Keratinocyte (primary cell): ENCODE data around the gene MAFF. TPM values are rescaled to one million over a fixed set of nuclear protein-coding genes. Genes with fewer than 3 reads are reported as not detected.

Source experiments
- DNase-seq: peaks from one replicate; pipeline ENCODE4 v3.0.0-alpha.2; 2011; ENCODE audit warnings: low read depth, missing footprints, low spot score
- FAIRE-seq: peaks from 2 replicates; lab custom pipeline; 2011; peaks lifted over from hg19 to GRCh38; lab: Jason Lieb, UNC
- H2AFZ ChIP-seq: 2 replicates; pipeline ENCODE4 v1.6.0; 2012; ENCODE audit warnings: low read length, control low read depth, inconsistent platforms; ENCODE audit not compliant: control insufficient read depth
- H3K27ac ChIP-seq: 2 replicates; pipeline ENCODE4 v1.5.1; 2011; ENCODE audit warnings: low read length; ENCODE audit not compliant: control insufficient read depth, insufficient read depth
- H3K27me3 ChIP-seq: 3 replicates; pipeline ENCODE4 v1.6.0; 2011; ENCODE audit warnings: low read length; ENCODE audit not compliant: control insufficient read depth, insufficient read depth; ENCODE audit errors: extremely low read depth
- H3K36me3 ChIP-seq, 2 experiments: 2 replicates in 1 of 2; 3 replicates in 1 of 2; pipeline ENCODE4 v1.5.1; 2011; ENCODE audit warnings: low read length in 2 of 2, mild to moderate bottlenecking in 1 of 2; ENCODE audit not compliant: control insufficient read depth in 2 of 2, insufficient read depth in 2 of 2; ENCODE audit errors: extremely low read depth in 1 of 2
- H3K4me1 ChIP-seq: 3 replicates; pipeline ENCODE4 v1.5.1; 2011; ENCODE audit warnings: low read length; ENCODE audit not compliant: control insufficient read depth, insufficient read depth; ENCODE audit errors: extremely low read depth
- H3K4me2 ChIP-seq: 3 replicates; pipeline ENCODE4 v1.6.0; 2011; ENCODE audit warnings: low read depth, low read length; ENCODE audit not compliant: control insufficient read depth, insufficient read depth; ENCODE audit errors: extremely low read depth
- H3K4me3 ChIP-seq, 3 experiments: fragments of 200-600 bp in 1 of 3; sonication (generic) in 1 of 3; 2 replicates in 2 of 3; 3 replicates in 1 of 3; pipeline ENCODE4 v1.5.1; 2011 to 2016; ENCODE audit warnings: low read length in 3 of 3, mild to moderate bottlenecking in 3 of 3, control low read depth in 2 of 3, inconsistent platforms in 1 of 3, low read depth in 1 of 3, mixed read lengths in 1 of 3, mixed run types in 1 of 3, moderate library complexity in 1 of 3; ENCODE audit not compliant: control insufficient read depth in 2 of 3, insufficient read depth in 2 of 3; ENCODE audit errors: extremely low read depth in 1 of 3
- H3K79me2 ChIP-seq: 2 replicates; pipeline ENCODE4 v1.6.0; 2012; ENCODE audit warnings: low read length; ENCODE audit not compliant: control insufficient read depth, insufficient read depth
- H3K9ac ChIP-seq: 3 replicates; pipeline ENCODE4 v1.6.0; 2011; ENCODE audit warnings: low read length; ENCODE audit not compliant: control insufficient read depth, insufficient read depth; ENCODE audit errors: extremely low read depth
- H3K9me1 ChIP-seq: 3 replicates; pipeline ENCODE4 v1.6.0; 2011; ENCODE audit warnings: low read length; ENCODE audit not compliant: control insufficient read depth, insufficient read depth; ENCODE audit errors: extremely low read depth
- H3K9me3 ChIP-seq: 2 replicates; pipeline ENCODE4 v1.5.1; 2012; ENCODE audit warnings: low read depth, low read length; ENCODE audit not compliant: control insufficient read depth
- H4K20me1 ChIP-seq: 3 replicates; pipeline ENCODE4 v1.6.0; 2011; ENCODE audit warnings: low read length; ENCODE audit not compliant: control insufficient read depth, insufficient read depth; ENCODE audit errors: extremely low read depth
- EZH2 ChIP-seq: IDR thresholded peaks from one replicate; pipeline ENCODE4 v1.6.1; 2012; ENCODE audit warnings: inconsistent platforms, mild to moderate bottlenecking, low read length, moderate library complexity
- dilution Hi-C: fragments of 300-500 bp; cut with MboI; formaldehyde crosslinking; loops from one replicate; pipeline ENCODE4 v1.7.0; 2020; ENCODE audit warnings: low sequenced_read_pairs; ENCODE audit not compliant: extremely low pct_ligation_motif_present
- polyA plus RNA-seq, 5 experiments: library from polyadenylated mRNA; depleted of rRNA in 3 of 5; stranded (reverse) in 3 of 5; stranded (forward) in 1 of 5; unstranded in 1 of 5; fragments of >200 nt; gene quantifications; 1 replicate in 1 of 5; 2 replicates in 3 of 5; 3 replicates in 1 of 5; pipeline versions ENCODE4 v1.2.1 to v1.2.3, GENCODE V29; 2011 to 2012; ENCODE audit warnings: missing spikeins in 2 of 5, low read depth in 1 of 5, low replicate concordance in 1 of 5
- TF ChIP-seq, protein P1 (sequence below), 3 experiments: IDR thresholded peaks in 1 of 3; conservative IDR thresholded peaks in 1 of 3; optimal IDR thresholded peaks in 1 of 3; 2 replicates in 2 of 3; 3 replicates in 1 of 3; pipeline versions ENCODE3 to v1.5.1; 2011; ENCODE audit warnings: low read length in 3 of 3, mild to moderate bottlenecking in 3 of 3, moderate library complexity in 2 of 3, control low read depth in 1 of 3, inconsistent platforms in 1 of 3; ENCODE audit not compliant: insufficient read depth in 2 of 3; ENCODE audit errors: extremely low read depth in 1 of 3

The MAFF gene
- polyA plus RNA-seq, 1 donor (not counting 4 experiments of a cell fraction or from before 2014, with no cell fraction given): 10.5 TPM

GRCh38 chr22:38155703-38156102 lies 46.1 kb upstream of the MAFF start:
- DNase-seq: no peak
- FAIRE-seq: no peak

GRCh38 chr22:38162881-38163843 lies 38.6 kb upstream of the MAFF start:
- FAIRE-seq: no peak
- dilution Hi-C loops: no loop called here

More at GRCh38 chr22:38155703-38156102, 46.1 kb upstream of the MAFF start:
- Histone ChIP-seq H3K9me1 (peaks cover 2% of the 10 kb centered on the region), H3K4me3 (no peak overlapping the region), H3K27me3 (no peaks in the 10 kb centered on the region), H3K79me2 (no peaks in the 10 kb centered on the region), H3K4me2 (no peak overlapping the region), H2AFZ (no peak overlapping the region), H3K4me1 (peaks cover 11% of the 10 kb centered on the region), H3K36me3 (no peaks in the 10 kb centered on the region), H3K9me3 (no peaks in the 10 kb centered on the region), H3K9ac (no peak overlapping the region), H4K20me1 (no peaks in the 10 kb centered on the region), H3K27ac (no peak overlapping the region)
- dilution Hi-C loops: no loop called here
- TF ChIP-seq, protein P1, sequence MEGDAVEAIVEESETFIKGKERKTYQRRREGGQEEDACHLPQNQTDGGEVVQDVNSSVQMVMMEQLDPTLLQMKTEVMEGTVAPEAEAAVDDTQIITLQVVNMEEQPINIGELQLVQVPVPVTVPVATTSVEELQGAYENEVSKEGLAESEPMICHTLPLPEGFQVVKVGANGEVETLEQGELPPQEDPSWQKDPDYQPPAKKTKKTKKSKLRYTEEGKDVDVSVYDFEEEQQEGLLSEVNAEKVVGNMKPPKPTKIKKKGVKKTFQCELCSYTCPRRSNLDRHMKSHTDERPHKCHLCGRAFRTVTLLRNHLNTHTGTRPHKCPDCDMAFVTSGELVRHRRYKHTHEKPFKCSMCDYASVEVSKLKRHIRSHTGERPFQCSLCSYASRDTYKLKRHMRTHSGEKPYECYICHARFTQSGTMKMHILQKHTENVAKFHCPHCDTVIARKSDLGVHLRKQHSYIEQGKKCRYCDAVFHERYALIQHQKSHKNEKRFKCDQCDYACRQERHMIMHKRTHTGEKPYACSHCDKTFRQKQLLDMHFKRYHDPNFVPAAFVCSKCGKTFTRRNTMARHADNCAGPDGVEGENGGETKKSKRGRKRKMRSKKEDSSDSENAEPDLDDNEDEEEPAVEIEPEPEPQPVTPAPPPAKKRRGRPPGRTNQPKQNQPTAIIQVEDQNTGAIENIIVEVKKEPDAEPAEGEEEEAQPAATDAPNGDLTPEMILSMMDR (optimal IDR thresholded peaks at IDR 0.05 in 1 of 3, IDR thresholded peaks at IDR 0.05 in 1 of 3, conservative IDR thresholded peaks at IDR 0.05 in 1 of 3; ENCODE audit: extremely low read depth in 1 of 3, insufficient read depth in 2 of 3, low read length in 3 of 3): no peak
- no peak for TF ChIP-seq EZH2

More at GRCh38 chr22:38162881-38163843, 38.6 kb upstream of the MAFF start:
- H3K36me3 ChIP-seq: no peaks in the 10 kb centered on the region
- H2AFZ ChIP-seq: no peak overlapping the region
- TF ChIP-seq, protein P1 (optimal IDR thresholded peaks at IDR 0.05 in 1 of 3, IDR thresholded peaks at IDR 0.05 in 1 of 3, conservative IDR thresholded peaks at IDR 0.05 in 1 of 3; ENCODE audit: extremely low read depth in 1 of 3, insufficient read depth in 2 of 3, low read length in 3 of 3): no peak
- no peak for TF ChIP-seq EZH2
- no peak overlapping the region for H3K4me2 ChIP-seq
- no peaks in the 10 kb centered on the region for H3K9me1 ChIP-seq
- H3K9ac ChIP-seq: no peak overlapping the region
- no peaks in the 10 kb centered on the region for H3K27me3 ChIP-seq
- H3K9me3 ChIP-seq: no peaks in the 10 kb centered on the region
- peaks cover 2% of the 10 kb centered on the region for H3K4me1 ChIP-seq
- no peak overlapping the region for H3K4me3 ChIP-seq
- H4K20me1 ChIP-seq: no peaks in the 10 kb centered on the region
- no peak for DNase-seq
- H3K27ac ChIP-seq: no peak overlapping the region
- no peaks in the 10 kb centered on the region for H3K79me2 ChIP-seq
